ENCODE results near the gene MLH3. TPM values are rescaled to one million over a fixed set of nuclear protein-coding genes. Genes with fewer than 3 reads are reported as not detected.

The MLH3 gene
- total RNA-seq, 1 donor from 2014 or later: 41.5 TPM

GRCh38 chr14:75009176-75009575 lies 42.1 kb downstream of the MLH3 start:
- Histone ChIP-seq H3K27ac (no peak overlapping the region), H4K20me1 (ENCODE audit: low read depth) (no peaks in the 10 kb centered on the region), H3K4me3 (no peak overlapping the region), H2AFZ (replicated peaks) (no peak overlapping the region), H3K79me2 (ENCODE audit: low read depth) (peaks cover 9% of the 10 kb centered on the region), H3F3A (ENCODE audit: low read depth) (no peaks in the 10 kb centered on the region), H3K9ac (no peak overlapping the region), H3K4me1 (no peaks in the 10 kb centered on the region), H3K36me3 (no peaks in the 10 kb centered on the region), H3K9me3 (ENCODE audit: low read depth) (no peaks in the 10 kb centered on the region), H3K27me3 (no peaks in the 10 kb centered on the region), H3K4me2 (no peak overlapping the region)
- Mint-ChIP-seq H3K27me3 (ENCODE audit: insufficient read depth, low read depth) (peaks cover 2% of the 10 kb centered on the region), H3K27ac (no peak overlapping the region), H3K4me3 (no peak overlapping the region), H3K9me3 (no peaks in the 10 kb centered on the region), H3K36me3 (peaks cover 22% of the 10 kb centered on the region), H3K4me1 (peaks cover under 1% of the 10 kb centered on the region)
- DNase-seq (ENCODE audit: low spot score): no peak
- TF ChIP-seq EZH2 (IDR thresholded peaks at IDR 0.05): no peak
- TF ChIP-seq, protein P1, sequence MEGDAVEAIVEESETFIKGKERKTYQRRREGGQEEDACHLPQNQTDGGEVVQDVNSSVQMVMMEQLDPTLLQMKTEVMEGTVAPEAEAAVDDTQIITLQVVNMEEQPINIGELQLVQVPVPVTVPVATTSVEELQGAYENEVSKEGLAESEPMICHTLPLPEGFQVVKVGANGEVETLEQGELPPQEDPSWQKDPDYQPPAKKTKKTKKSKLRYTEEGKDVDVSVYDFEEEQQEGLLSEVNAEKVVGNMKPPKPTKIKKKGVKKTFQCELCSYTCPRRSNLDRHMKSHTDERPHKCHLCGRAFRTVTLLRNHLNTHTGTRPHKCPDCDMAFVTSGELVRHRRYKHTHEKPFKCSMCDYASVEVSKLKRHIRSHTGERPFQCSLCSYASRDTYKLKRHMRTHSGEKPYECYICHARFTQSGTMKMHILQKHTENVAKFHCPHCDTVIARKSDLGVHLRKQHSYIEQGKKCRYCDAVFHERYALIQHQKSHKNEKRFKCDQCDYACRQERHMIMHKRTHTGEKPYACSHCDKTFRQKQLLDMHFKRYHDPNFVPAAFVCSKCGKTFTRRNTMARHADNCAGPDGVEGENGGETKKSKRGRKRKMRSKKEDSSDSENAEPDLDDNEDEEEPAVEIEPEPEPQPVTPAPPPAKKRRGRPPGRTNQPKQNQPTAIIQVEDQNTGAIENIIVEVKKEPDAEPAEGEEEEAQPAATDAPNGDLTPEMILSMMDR (IDR thresholded peaks at IDR 0.05): no peak
- no peak for TF ChIP-seq EZH2phosphoT487 (IDR thresholded peaks at IDR 0.05)

GRCh38 chr14:75005357-75005756 lies 45.9 kb downstream of the MLH3 start:
- H3K36me3 ChIP-seq: no peaks in the 10 kb centered on the region
- H3K36me3 Mint-ChIP-seq: peaks cover 18% of the 10 kb centered on the region
- peaks cover 9% of the 10 kb centered on the region for H4K20me1 ChIP-seq (ENCODE audit: low read depth)

GRCh38 chr14:75003250-75004027 lies 47.8 kb downstream of the MLH3 start:
- peaks cover 15% of the 10 kb centered on the region for H3K4me1 Mint-ChIP-seq
- H3K9me3 ChIP-seq (ENCODE audit: low read depth): no peaks in the 10 kb centered on the region
- DNase-seq (ENCODE audit: low spot score): peak; percentile 19
- no peak overlapping the region for H3K27ac Mint-ChIP-seq
- H4K20me1 ChIP-seq (ENCODE audit: low read depth): peaks cover 9% of the 10 kb centered on the region
- peaks cover 18% of the 10 kb centered on the region for H3K36me3 Mint-ChIP-seq
- H3K9me3 Mint-ChIP-seq: peaks cover 4% of the 10 kb centered on the region
- TF ChIP-seq, protein P1 (IDR thresholded peaks at IDR 0.05): no peak
- no peak for TF ChIP-seq EZH2 (IDR thresholded peaks at IDR 0.05)
- TF ChIP-seq EZH2phosphoT487 (IDR thresholded peaks at IDR 0.05): no peak
- no peaks in the 10 kb centered on the region for H3K36me3 ChIP-seq
- no peaks in the 10 kb centered on the region for H3K27me3 ChIP-seq
- no peak overlapping the region for H3K27ac ChIP-seq
- H3K4me3 Mint-ChIP-seq: peak overlapping the region; percentile 99
- peak overlapping the region; percentile 81 for H2AFZ ChIP-seq (replicated peaks)
- H3K4me1 ChIP-seq: peaks cover 8% of the 10 kb centered on the region
- peak overlapping the region; percentile 61 for H3K9ac ChIP-seq
- peaks cover 22% of the 10 kb centered on the region for H3K79me2 ChIP-seq (ENCODE audit: low read depth)
- peaks cover 15% of the 10 kb centered on the region for H3F3A ChIP-seq (ENCODE audit: low read depth)
- H3K27me3 Mint-ChIP-seq (ENCODE audit: insufficient read depth, low read depth): peaks cover under 1% of the 10 kb centered on the region
- H3K4me3 ChIP-seq: peak overlapping the region; percentile 85
- peak overlapping the region; percentile 87 for H3K4me2 ChIP-seq

More at GRCh38 chr14:75005357-75005756, 45.9 kb downstream of the MLH3 start:
- Histone ChIP-seq H3K27ac (no peak overlapping the region), H3K9me3 (ENCODE audit: low read depth) (no peaks in the 10 kb centered on the region), H3K4me1 (peaks cover 8% of the 10 kb centered on the region), H3F3A (ENCODE audit: low read depth) (peaks cover 15% of the 10 kb centered on the region), H3K79me2 (ENCODE audit: low read depth) (peaks cover 22% of the 10 kb centered on the region), H3K4me2 (no peak overlapping the region), H3K4me3 (no peak overlapping the region), H3K9ac (no peak overlapping the region), H3K27me3 (no peaks in the 10 kb centered on the region), H2AFZ (replicated peaks) (no peak overlapping the region)
- Mint-ChIP-seq H3K27me3 (ENCODE audit: insufficient read depth, low read depth) (peaks cover 2% of the 10 kb centered on the region), H3K9me3 (peaks cover 4% of the 10 kb centered on the region), H3K27ac (no peak overlapping the region), H3K4me3 (no peak overlapping the region), H3K4me1 (peaks cover 15% of the 10 kb centered on the region)
- TF ChIP-seq, protein P1 (IDR thresholded peaks at IDR 0.05): no peak
- TF ChIP-seq EZH2phosphoT487 (IDR thresholded peaks at IDR 0.05) (no peak), EZH2 (IDR thresholded peaks at IDR 0.05) (no peak)
- no peak for DNase-seq (ENCODE audit: low spot score)

All from neural progenitor cell (in vitro differentiated cells).